Keratinocyte (primary cell): ENCODE data around the gene ACOXL. TPM values are rescaled to one million over a fixed set of nuclear protein-coding genes. Genes with fewer than 3 reads are reported as not detected.

Source experiments
- DNase-seq: peaks from one replicate; pipeline ENCODE4 v3.0.0-alpha.2; 2011; ENCODE audit warnings: low read depth, missing footprints, low spot score
- FAIRE-seq: peaks from 2 replicates; lab custom pipeline; 2011; peaks lifted over from hg19 to GRCh38; lab: Jason Lieb, UNC
- H2AFZ ChIP-seq: 2 replicates; pipeline ENCODE4 v1.6.0; 2012; ENCODE audit warnings: low read length, control low read depth, inconsistent platforms; ENCODE audit not compliant: control insufficient read depth
- H3K27ac ChIP-seq: 2 replicates; pipeline ENCODE4 v1.5.1; 2011; ENCODE audit warnings: low read length; ENCODE audit not compliant: control insufficient read depth, insufficient read depth
- H3K27me3 ChIP-seq: 3 replicates; pipeline ENCODE4 v1.6.0; 2011; ENCODE audit warnings: low read length; ENCODE audit not compliant: control insufficient read depth, insufficient read depth; ENCODE audit errors: extremely low read depth
- H3K36me3 ChIP-seq, 2 experiments: 2 replicates in 1 of 2; 3 replicates in 1 of 2; pipeline ENCODE4 v1.5.1; 2011; ENCODE audit warnings: low read length in 2 of 2, mild to moderate bottlenecking in 1 of 2; ENCODE audit not compliant: control insufficient read depth in 2 of 2, insufficient read depth in 2 of 2; ENCODE audit errors: extremely low read depth in 1 of 2
- H3K4me1 ChIP-seq: 3 replicates; pipeline ENCODE4 v1.5.1; 2011; ENCODE audit warnings: low read length; ENCODE audit not compliant: control insufficient read depth, insufficient read depth; ENCODE audit errors: extremely low read depth
- H3K4me2 ChIP-seq: 3 replicates; pipeline ENCODE4 v1.6.0; 2011; ENCODE audit warnings: low read depth, low read length; ENCODE audit not compliant: control insufficient read depth, insufficient read depth; ENCODE audit errors: extremely low read depth
- H3K4me3 ChIP-seq, 3 experiments: fragments of 200-600 bp in 1 of 3; sonication (generic) in 1 of 3; 2 replicates in 2 of 3; 3 replicates in 1 of 3; pipeline ENCODE4 v1.5.1; 2011 to 2016; ENCODE audit warnings: low read length in 3 of 3, mild to moderate bottlenecking in 3 of 3, control low read depth in 2 of 3, inconsistent platforms in 1 of 3, low read depth in 1 of 3, mixed read lengths in 1 of 3, mixed run types in 1 of 3, moderate library complexity in 1 of 3; ENCODE audit not compliant: control insufficient read depth in 2 of 3, insufficient read depth in 2 of 3; ENCODE audit errors: extremely low read depth in 1 of 3
- H3K79me2 ChIP-seq: 2 replicates; pipeline ENCODE4 v1.6.0; 2012; ENCODE audit warnings: low read length; ENCODE audit not compliant: control insufficient read depth, insufficient read depth
- H3K9ac ChIP-seq: 3 replicates; pipeline ENCODE4 v1.6.0; 2011; ENCODE audit warnings: low read length; ENCODE audit not compliant: control insufficient read depth, insufficient read depth; ENCODE audit errors: extremely low read depth
- H3K9me1 ChIP-seq: 3 replicates; pipeline ENCODE4 v1.6.0; 2011; ENCODE audit warnings: low read length; ENCODE audit not compliant: control insufficient read depth, insufficient read depth; ENCODE audit errors: extremely low read depth
- H3K9me3 ChIP-seq: 2 replicates; pipeline ENCODE4 v1.5.1; 2012; ENCODE audit warnings: low read depth, low read length; ENCODE audit not compliant: control insufficient read depth
- H4K20me1 ChIP-seq: 3 replicates; pipeline ENCODE4 v1.6.0; 2011; ENCODE audit warnings: low read length; ENCODE audit not compliant: control insufficient read depth, insufficient read depth; ENCODE audit errors: extremely low read depth
- CTCF ChIP-seq, 3 experiments: IDR thresholded peaks in 1 of 3; conservative IDR thresholded peaks in 1 of 3; optimal IDR thresholded peaks in 1 of 3; 2 replicates in 2 of 3; 3 replicates in 1 of 3; pipeline versions ENCODE3 to v1.5.1; 2011; ENCODE audit warnings: low read length in 3 of 3, mild to moderate bottlenecking in 3 of 3, moderate library complexity in 2 of 3, control low read depth in 1 of 3, inconsistent platforms in 1 of 3; ENCODE audit not compliant: insufficient read depth in 2 of 3; ENCODE audit errors: extremely low read depth in 1 of 3
- EZH2 ChIP-seq: IDR thresholded peaks from one replicate; pipeline ENCODE4 v1.6.1; 2012; ENCODE audit warnings: inconsistent platforms, mild to moderate bottlenecking, low read length, moderate library complexity
- dilution Hi-C: fragments of 300-500 bp; cut with MboI; formaldehyde crosslinking; loops from one replicate; pipeline ENCODE4 v1.7.0; 2020; ENCODE audit warnings: low sequenced_read_pairs; ENCODE audit not compliant: extremely low pct_ligation_motif_present
- polyA plus RNA-seq, 5 experiments: library from polyadenylated mRNA; depleted of rRNA in 3 of 5; stranded (reverse) in 3 of 5; stranded (forward) in 1 of 5; unstranded in 1 of 5; fragments of >200 nt; gene quantifications; 1 replicate in 1 of 5; 2 replicates in 3 of 5; 3 replicates in 1 of 5; pipeline versions ENCODE4 v1.2.1 to v1.2.3, GENCODE V29; 2011 to 2012; ENCODE audit warnings: missing spikeins in 2 of 5, low read depth in 1 of 5, low replicate concordance in 1 of 5

The ACOXL gene
- polyA plus RNA-seq, 1 donor (not counting 4 experiments of a cell fraction or from before 2014, with no cell fraction given): 0.04 TPM

- no peak overlapping the region for H2AFZ ChIP-seq
- no peak for FAIRE-seq
- no peaks in the 10 kb centered on the region for H3K9me3 ChIP-seq
- H3K27ac ChIP-seq: no peak overlapping the region
- H3K4me2 ChIP-seq: no peak overlapping the region
- DNase-seq: no peak
- H3K4me1 ChIP-seq: peaks cover 2% of the 10 kb centered on the region
- no peaks in the 10 kb centered on the region for H3K9me1 ChIP-seq
- no peak overlapping the region for H3K4me3 ChIP-seq
- no peaks in the 10 kb centered on the region for H3K79me2 ChIP-seq
- dilution Hi-C loops: no loop called here
- no peak overlapping the region for H3K9ac ChIP-seq
- no peaks in the 10 kb centered on the region for H3K36me3 ChIP-seq
- H4K20me1 ChIP-seq: no peaks in the 10 kb centered on the region
- peaks cover 15% of the 10 kb centered on the region for H3K27me3 ChIP-seq
- TF ChIP-seq EZH2: no peak
Measured at GRCh38 chr2:110720547-110720946, 11.8 kb upstream of the ACOXL start.

- no peak for TF ChIP-seq CTCF (optimal IDR thresholded peaks at IDR 0.05 in 1 of 3, IDR thresholded peaks at IDR 0.05 in 1 of 3, conservative IDR thresholded peaks at IDR 0.05 in 1 of 3; ENCODE audit: extremely low read depth in 1 of 3, insufficient read depth in 2 of 3, low read length in 3 of 3)
- no peak for TF ChIP-seq EZH2
- Histone ChIP-seq H2AFZ (no peak overlapping the region), H3K27me3 (peaks cover 11% of the 10 kb centered on the region), H3K79me2 (no peaks in the 10 kb centered on the region), H3K4me3 (no peak overlapping the region), H3K9me3 (no peaks in the 10 kb centered on the region), H3K4me1 (no peaks in the 10 kb centered on the region), H3K36me3 (no peaks in the 10 kb centered on the region), H3K9me1 (no peaks in the 10 kb centered on the region), H3K27ac (no peak overlapping the region), H4K20me1 (no peaks in the 10 kb centered on the region), H3K4me2 (no peak overlapping the region), H3K9ac (no peak overlapping the region)
- DNase-seq: no peak
- FAIRE-seq: no peak
- dilution Hi-C loops: no loop called here
Measured at GRCh38 chr2:110724820-110725219, 7.6 kb upstream of the ACOXL start.

- no peak for FAIRE-seq
- dilution Hi-C loops: no loop called here
- no peaks in the 10 kb centered on the region for H3K9me3 ChIP-seq
Measured at GRCh38 chr2:110725370-110725769, 7.0 kb upstream of the ACOXL start.

More at GRCh38 chr2:110725370-110725769, 7.0 kb upstream of the ACOXL start:
- Histone ChIP-seq H3K27ac (no peak overlapping the region), H3K9ac (no peak overlapping the region), H2AFZ (no peak overlapping the region), H3K4me2 (no peak overlapping the region), H3K36me3 (no peaks in the 10 kb centered on the region), H3K9me1 (no peaks in the 10 kb centered on the region), H3K79me2 (no peaks in the 10 kb centered on the region), H4K20me1 (no peaks in the 10 kb centered on the region), H3K4me3 (no peak overlapping the region), H3K27me3 (peaks cover 9% of the 10 kb centered on the region), H3K4me1 (no peaks in the 10 kb centered on the region)
- TF ChIP-seq CTCF (optimal IDR thresholded peaks at IDR 0.05 in 1 of 3, IDR thresholded peaks at IDR 0.05 in 1 of 3, conservative IDR thresholded peaks at IDR 0.05 in 1 of 3; ENCODE audit: extremely low read depth in 1 of 3, insufficient read depth in 2 of 3, low read length in 3 of 3) (no peak), EZH2 (no peak)
- no peak for DNase-seq
